ENCODE data around the gene NMUR1. TPM values are rescaled to one million over a fixed set of nuclear protein-coding genes. Genes with fewer than 3 reads are reported as not detected.

Gene NMUR1
- total and polyA plus RNA-seq, 8 donors = 0.14 to 0.92 (median 0.23) TPM; not detected in 4

- no peak overlapping the region for H3K27ac ChIP-seq
- H3K4me3 ChIP-seq = no peak overlapping the region
- no peaks in the 10 kb centered on the region for H3K27me3 ChIP-seq
- intact Hi-C loops (cut with DNase I; ENCODE audit: low total_unique reads) = no loop called here
- H3K9me3 ChIP-seq = peaks cover 0 to 13% (median 9%) of the 10 kb centered on the region in 4 donors
- WGBS, 5 donors = 68 to 88% (median 81%) methylated on average over 3 of the region's 3 CpGs
- H3K4me1 ChIP-seq = peaks cover 0 to 12% (median 2%) of the 10 kb centered on the region in 4 donors
- DNase-seq = no peak
- TF ChIP-seq CTCF (IDR thresholded peaks at IDR 0.05) (no peak), EP300 (IDR thresholded peaks at IDR 0.05) (no peak), POLR2A (IDR thresholded peaks at IDR 0.05) (no peak), POLR2AphosphoS5 (IDR thresholded peaks at IDR 0.05) (no peak)
- no peaks in the 10 kb centered on the region for H3K36me3 ChIP-seq
Measured at GRCh38 chr2:231542136-231542535, 11.9 kb upstream of the NMUR1 start.

- Histone ChIP-seq H3K27ac (no peak overlapping the region), H3K4me3 (no peak overlapping the region), H3K27me3 (no peaks in the 10 kb centered on the region), H3K4me1 (peaks cover 0 to 12% (median 2%) of the 10 kb centered on the region in 4 donors), H3K9me3 (peaks cover 0 to 13% (median 9%) of the 10 kb centered on the region in 4 donors), H3K36me3 (no peaks in the 10 kb centered on the region)
- no peak for DNase-seq
- TF ChIP-seq CTCF (IDR thresholded peaks at IDR 0.05) = no peak
- no peak for TF ChIP-seq EP300 (IDR thresholded peaks at IDR 0.05)
- TF ChIP-seq POLR2AphosphoS5 (IDR thresholded peaks at IDR 0.05) = no peak
- WGBS, 5 donors = 55 to 64% (median 58%) methylated on average over 11 of the region's 11 CpGs
- intact Hi-C loops (cut with DNase I; ENCODE audit: low total_unique reads) = no loop called here
Measured at GRCh38 chr2:231541645-231542044, 11.4 kb upstream of the NMUR1 start.

DNA sequence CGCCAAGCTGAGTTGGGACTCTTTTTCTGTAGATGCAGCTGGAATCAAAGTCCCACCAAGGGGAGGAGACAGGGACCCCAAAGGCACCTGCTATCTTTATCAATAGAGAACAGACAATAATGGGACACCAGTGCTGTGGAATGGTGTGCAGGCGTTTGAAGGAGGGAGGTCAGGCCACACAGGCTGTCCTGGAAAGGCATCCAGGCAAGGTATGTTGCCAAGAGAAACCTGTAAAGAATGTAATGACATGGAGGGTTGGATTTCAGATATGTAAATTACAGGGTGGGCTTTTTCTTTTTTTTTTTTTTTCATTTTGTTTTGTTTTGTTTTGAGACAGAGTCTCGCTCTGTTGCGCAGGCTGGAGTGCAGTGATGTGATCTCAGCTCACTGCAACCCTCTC lies 9.7 kb upstream of the NMUR1 start:
- intact Hi-C loops (cut with DNase I; ENCODE audit: low total_unique reads) = no loop called here
- WGBS, 5 donors = 85 to 91% (median 89%) methylated on average over 4 of the region's 4 CpGs
- no peak for TF ChIP-seq POLR2AphosphoS5 (IDR thresholded peaks at IDR 0.05)
- TF ChIP-seq EP300 (IDR thresholded peaks at IDR 0.05) = no peak
- no peak for TF ChIP-seq CTCF (IDR thresholded peaks at IDR 0.05)
- no peak for TF ChIP-seq POLR2A (IDR thresholded peaks at IDR 0.05)
- H3K9me3 ChIP-seq = peaks cover 0 to 13% (median 9%) of the 10 kb centered on the region in 4 donors
- peaks cover 0 to 2% (median 0%) of the 10 kb centered on the region in 4 donors for H3K4me1 ChIP-seq
- H3K27me3 ChIP-seq = no peaks in the 10 kb centered on the region
- no peaks in the 10 kb centered on the region for H3K36me3 ChIP-seq
- H3K4me3 ChIP-seq = no peak overlapping the region
- no peak overlapping the region for H3K27ac ChIP-seq
- DNase-seq = no peak

DNA sequence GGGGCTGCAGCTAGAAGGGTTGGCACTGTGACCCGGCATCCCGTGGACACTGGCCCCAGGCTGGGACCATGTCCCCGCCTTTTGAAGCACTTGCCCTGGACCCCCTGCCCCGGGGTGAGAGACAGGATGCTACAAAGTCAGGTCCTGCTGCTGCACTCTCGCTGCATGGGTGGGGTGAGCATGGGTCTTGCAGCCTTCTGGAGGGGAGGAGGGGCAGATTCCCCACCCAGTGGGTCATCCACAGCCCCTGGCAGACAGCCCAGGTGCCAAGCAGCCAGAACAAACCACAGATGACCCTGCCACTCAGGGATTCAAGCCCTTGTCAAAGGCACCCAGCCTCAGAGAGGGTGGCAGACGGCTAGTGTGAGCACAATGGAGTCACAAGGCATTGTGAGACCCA lies 5.7 kb upstream of the NMUR1 start:
- Histone ChIP-seq H3K27ac (no peak overlapping the region), H3K4me3 (no peak overlapping the region), H3K27me3 (peaks cover 0 to under 1% (median 0%) of the 10 kb centered on the region in 3 donors), H3K4me1 (peaks cover 0 to 7% (median under 1%) of the 10 kb centered on the region in 4 donors), H3K36me3 (no peaks in the 10 kb centered on the region), H3K9me3 (no peaks in the 10 kb centered on the region)
- TF ChIP-seq CTCF (IDR thresholded peaks at IDR 0.05) = no peak
- no peak for TF ChIP-seq POLR2AphosphoS5 (IDR thresholded peaks at IDR 0.05)
- TF ChIP-seq POLR2A (IDR thresholded peaks at IDR 0.05) = no peak
- no peak for TF ChIP-seq EP300 (IDR thresholded peaks at IDR 0.05)
- no peak for DNase-seq
- intact Hi-C loops (cut with DNase I; ENCODE audit: low total_unique reads) = no loop called here
- 53 to 78% (median 74%) methylated on average over 5 to 6 of the region's 6 CpGs for WGBS, 5 donors

Data from stomach (tissue), 9 donors.